Head of caudate nucleus (tissue), 42 donors: ENCODE results near the gene CPTP.
A peak's percentile ranks its signal among the peaks of the same experiment; 100 is the strongest.

ENCODE experiments used
- DNase-seq, 42 donors: peaks; one replicate each; pipeline versions ENCODE4 v3.0.0 to v3.0.0-alpha.2; 2020 to 2021; ENCODE audit warnings: mixed read lengths in 7 of 42
- intact Hi-C: fragments of 100-400 bp; cut with DNase I; formaldehyde crosslinking; loops from one replicate; pipeline ENCODE4 v1.15.0; 2022

CPTP gene

DNA sequence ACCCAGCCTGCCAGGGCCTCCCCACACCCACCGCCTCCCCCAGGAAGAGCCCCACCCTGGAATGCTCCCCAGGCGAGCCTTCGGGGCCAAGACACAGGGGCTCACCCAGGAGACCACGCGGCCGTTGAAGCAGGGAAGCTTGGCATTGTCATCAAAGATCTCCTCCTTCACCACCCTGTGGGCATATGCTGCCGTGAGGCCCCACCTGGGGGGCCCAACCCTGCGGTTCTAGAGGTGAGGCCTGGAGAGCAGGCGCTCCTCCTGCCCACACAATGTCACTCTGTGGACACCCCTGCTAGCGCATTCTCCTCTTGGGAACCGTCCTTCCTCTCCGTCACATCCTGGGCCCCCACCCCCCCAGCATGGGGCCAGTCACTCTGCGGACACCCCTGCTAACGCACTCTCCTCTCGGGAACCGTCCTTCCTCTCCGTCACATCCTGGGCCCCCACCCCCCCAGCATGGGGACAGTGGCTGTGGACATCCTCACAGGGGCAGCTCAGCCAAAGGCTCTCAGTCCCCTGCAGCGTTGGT, 18.0 kb downstream of the CPTP start:
- intact Hi-C loops, result no loop called here
- DNase-seq, result no peak

DNA sequence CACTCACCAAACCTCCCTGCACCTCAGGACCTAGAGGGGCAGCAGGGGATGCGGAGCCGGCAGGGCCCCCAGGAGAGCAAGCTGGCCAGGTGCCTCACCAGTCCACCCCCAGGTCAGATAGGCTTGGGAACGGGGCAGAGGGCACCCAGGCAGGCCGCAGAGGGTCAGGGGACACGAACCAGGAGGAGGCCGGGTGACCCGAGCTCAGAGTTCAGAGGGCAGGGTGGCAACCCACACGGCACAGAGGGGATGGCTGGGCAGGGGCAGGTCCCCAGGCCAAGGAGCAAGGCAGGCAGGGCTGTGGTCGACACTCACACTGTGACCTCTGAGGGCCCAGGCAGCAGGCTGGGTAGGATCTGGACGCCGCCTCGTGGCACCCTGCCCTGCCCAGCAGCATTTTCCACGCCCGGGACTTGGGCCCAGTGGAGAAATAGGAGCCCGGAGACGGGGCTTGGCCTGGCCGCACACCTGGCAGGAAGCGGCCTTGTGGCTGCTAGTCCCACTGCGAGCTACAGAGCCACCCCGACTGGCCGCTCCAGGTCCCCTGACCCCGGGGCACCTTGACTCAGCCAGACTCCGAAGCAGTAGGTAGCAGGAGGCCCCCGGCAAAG, 19.3 kb downstream of the CPTP start:
- DNase-seq, result no peak
- intact Hi-C loops, result no loop called here

DNA sequence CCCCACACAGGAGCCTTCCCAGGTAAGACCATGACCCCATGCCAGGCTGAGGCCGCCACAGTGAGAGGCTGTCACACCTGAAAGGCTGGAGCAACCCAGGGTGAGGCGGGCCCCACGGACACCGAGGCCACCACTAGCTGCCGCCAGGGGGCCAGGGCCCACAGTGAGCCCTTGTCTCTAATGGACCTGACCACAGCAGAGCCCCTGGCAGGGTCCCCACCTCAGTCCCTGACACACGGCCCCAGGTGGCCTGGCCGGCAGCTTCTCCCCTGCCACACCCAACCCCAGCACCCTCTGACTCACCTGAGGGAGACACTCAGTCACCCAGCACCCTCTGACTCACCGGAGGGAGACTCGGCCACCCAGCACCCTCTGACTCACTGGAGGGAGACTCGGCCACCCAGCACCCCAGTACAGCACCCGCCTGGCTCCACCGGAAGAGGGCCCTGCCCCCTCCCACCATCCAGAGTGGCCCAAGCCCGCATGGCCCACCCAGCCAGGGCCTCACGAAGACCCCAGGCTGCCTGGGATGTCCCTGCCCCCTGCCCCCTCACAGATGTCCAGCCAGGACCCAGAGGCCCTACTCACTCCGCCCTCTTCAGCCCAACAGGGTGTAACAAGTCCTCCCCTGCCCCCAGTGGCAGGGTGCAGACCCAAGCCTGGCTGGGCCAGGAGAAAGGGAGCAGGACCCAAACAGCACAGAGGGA, 20.2 kb downstream of the CPTP start:
- intact Hi-C loops, result no loop called here
- peak in 2 of 42 donors; percentile 25 to 60 for DNase-seq

DNA sequence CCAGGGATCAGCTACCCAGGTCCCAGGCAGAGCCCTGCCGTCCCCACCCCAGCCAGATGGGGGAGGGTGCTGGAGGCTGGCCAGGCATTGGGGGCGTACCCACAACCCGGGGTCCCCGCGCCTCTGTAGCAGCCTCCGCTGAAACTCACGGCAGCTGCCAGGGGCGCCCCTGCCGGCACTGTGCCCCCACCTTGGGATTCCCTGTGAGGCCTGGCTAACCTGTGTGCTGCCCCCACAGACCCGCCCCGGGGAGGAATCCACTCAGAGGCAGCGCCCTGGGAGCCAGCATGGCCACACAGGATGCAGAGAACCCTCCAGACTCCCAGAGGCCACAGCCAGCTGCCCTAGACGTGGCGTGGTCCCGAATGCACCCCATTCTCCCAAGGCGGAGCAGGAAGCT, 20.8 kb downstream of the CPTP start:
- DNase-seq, result no peak

DNA sequence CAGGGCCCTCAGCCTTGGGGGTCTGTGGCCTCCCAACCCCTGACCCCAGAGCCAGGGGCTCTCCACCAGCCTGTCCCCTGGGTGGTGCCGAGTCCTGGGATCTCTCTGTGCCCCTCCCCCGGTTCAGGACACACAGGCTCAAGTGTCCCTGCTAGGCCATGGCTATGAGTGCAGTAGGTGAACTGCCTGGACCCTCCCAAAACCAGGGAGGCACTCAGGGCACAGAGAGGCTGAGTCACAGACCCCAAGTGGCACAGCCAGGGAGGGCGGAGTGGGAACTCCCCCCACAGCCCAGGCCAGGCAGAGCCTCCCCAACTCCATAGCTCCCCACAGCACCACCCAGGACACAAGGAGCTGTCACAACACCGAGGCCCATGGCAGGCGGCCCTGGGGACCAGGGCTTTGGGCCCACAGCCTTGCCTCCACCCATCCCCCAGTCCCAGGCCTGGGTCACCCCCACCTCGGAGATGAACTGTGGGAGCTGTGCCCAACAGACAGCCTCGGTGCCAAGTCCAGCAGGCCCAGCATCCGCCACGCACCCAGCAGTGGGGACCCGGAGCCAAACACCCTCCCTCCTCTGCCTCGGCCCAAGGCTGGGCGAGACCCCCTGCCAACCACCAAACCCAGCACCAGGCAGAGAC, 21.4 kb downstream of the CPTP start:
- peak in 14 of 42 donors; percentile 9 to 73 (median 48) for DNase-seq
- intact Hi-C loops, result no loop called here

More for the DNA sequence above, 20.8 kb downstream of the CPTP start:
- intact Hi-C loops, result no loop called here

DNA sequence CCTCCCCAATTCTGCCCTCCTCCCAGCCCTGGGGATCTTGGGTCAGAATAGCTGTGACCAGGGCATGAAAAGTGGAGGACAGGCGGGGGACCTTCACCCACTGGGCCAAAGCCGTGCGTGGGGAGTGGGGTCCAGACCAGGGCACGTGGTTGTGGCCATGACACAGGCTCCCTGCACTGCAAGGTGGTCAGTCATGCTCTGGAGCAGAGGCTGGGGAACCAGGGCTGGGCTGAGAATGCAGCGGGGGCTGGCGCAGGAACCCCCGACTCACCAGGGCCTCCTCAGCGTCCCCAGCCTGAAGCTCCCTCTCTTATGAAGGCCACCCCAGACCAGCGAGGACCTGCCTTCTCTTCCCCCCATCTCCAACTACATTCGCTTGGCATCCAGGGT, 21.9 kb downstream of the CPTP start:
- intact Hi-C loops, result no loop called here

DNA sequence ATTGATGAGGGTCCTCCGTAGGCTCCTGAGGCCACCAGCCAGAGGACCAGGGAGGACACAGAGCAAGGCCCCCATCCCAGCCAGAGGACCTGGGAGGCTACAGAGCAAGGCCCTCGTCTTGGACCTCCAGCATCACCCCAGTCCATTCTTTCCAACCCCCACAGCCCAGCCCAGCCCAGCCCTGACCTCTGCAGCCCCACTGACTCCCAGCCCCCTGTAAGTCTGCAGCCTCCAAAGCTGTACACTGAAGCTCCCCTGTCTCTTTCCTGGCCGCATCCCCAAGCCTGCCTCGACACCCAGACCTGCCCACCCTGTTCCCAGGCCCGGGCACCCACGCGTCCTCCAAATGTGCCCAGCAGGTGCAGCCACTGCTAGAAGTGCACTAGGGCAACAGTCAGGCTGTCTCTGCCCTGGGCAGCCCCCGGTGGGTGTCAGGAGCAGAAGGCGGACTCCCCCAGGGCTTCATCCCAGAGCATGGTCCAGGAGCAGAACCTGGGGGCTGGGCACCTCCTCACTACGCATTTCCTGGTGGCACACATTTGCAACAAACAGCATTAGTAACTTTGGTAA, 22.5 kb downstream of the CPTP start:
- DNase-seq, result peak in 1 of 42 donors; percentile 23
- intact Hi-C loops, result no loop called here

More for the DNA sequence above, 21.9 kb downstream of the CPTP start:
- no peak for DNase-seq

DNA sequence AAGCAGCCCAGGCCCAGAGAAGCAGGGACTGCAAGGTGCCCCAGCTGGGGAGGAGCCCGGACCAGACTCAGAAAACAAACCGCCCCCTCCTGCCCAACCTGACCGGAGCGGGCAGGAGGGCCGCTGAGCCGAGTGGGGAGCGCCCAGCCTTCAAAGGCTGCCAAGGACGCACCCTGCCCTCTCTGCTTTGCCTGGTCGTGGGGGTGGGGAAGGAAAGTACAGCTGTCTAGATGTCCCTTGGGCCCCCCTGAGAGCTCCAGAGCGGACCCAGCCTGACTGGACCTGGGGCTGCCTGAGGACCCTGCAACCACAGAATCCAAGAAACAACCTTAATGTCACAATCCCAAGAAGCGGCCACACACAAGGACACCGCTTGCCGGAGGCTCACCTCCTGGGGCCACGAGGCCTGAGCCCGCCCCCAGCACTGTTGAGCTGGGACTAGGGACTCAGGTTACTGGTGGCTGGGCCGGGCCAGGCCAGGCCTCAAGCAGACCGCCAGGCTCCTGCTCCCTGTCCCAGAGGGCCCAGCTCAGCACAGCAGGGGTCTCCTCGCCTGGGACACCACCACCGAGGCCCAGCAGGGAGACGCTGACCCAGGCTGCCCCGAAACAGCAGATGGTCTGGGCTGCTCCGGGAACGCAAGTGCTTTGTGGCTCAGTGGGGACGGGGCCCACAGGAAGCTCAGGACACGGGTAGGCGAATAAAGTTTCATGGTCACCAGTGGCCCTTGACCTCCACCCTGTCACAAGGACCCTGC, 23.2 kb downstream of the CPTP start:
- peak in 1 of 42 donors; percentile 22 for DNase-seq
- intact Hi-C loops, result no loop called here

DNA sequence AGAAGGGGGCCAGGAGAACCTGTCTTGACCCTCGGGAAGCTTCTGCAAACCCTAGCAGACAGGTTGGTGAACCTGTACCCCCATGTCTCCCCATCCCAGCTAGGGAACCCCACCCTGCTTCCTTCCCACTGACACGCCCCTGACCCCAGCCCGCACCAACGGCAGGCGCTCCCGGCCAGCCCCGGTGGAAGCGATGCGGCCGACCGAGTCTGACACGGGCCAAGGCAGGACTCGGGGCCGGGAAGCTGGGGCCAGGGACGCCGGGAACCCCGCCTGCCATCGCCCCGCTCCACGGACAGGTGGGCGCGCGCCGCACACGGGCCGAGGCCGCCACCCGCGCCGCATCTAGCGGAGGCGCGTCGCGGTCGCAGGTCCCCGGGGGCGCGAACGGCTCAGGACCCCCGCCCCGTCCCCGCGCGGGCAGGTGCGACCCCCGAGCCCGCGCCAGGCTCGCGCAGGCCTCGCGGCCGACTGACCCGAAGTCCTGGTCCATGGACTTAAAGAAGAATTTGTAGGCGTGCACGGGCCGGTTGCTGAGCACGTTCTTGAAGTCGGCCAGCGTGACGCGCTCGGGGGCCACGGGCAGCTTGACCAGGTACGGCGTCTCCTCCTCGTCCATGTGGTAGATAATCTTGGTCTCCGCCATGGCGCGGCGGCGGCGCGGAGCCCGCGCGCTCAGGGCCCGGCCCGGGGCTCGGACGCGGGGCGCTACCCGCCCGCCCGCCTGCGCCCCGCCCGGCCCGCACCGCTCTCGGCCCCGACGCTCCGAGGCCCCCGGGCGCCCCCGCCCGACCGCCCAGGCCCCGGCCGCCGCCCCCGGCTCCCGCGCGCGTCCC, 24.0 kb downstream of the CPTP start:
- DNase-seq, result peak in 5 of 42 donors; percentile 18 to 52 (median 32)
- intact Hi-C loops, result no loop called here

DNA sequence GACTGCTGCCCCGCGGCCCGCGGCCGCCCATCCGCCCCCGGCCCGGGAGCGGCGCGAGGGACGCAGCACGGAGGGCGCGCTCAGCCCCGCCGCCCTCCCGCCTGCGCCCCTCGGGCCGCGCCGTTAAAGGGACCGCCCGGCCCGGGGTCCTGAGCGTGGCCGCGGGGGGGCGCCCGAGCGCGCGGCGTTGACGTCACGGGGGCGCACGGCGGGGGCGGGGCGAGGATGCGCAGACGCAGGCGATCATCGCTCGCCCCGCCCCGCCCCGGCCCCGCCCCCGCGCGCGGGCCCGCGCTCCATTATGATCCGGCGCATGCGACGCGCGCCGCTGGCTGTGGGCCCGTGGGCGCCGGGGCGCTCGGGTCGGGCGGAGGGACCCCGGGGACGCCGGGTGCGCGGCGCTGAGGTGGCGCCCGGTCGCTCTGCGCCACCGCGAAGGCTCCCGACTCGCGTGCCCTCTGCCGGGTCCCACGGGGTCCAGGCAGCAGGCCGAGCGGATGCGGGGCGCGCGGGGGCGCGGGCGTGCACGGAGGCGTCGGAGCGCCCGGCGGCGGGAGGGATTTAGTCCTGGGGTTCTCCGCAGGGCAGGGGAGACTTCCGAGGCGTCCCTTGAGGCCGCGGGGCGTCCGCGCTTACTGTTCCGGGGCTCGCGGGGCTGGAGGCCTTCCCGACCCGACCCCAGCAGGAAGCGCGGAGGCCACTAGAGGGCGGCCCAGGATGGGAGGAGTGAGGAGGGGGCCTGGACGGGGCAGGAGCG, 24.8 kb downstream of the CPTP start, which contains the start of gene DVL1:
Gene DVL1, minus strand, starts transcription at position 163 of the 757 bp plus-strand sequence. CDS start 353 bp downstream, outside the sequence.
- DNase-seq, result peak in 39 of 42 donors; percentile 27 to 82 (median 62)
- intact Hi-C loops, result no loop called here

DNA sequence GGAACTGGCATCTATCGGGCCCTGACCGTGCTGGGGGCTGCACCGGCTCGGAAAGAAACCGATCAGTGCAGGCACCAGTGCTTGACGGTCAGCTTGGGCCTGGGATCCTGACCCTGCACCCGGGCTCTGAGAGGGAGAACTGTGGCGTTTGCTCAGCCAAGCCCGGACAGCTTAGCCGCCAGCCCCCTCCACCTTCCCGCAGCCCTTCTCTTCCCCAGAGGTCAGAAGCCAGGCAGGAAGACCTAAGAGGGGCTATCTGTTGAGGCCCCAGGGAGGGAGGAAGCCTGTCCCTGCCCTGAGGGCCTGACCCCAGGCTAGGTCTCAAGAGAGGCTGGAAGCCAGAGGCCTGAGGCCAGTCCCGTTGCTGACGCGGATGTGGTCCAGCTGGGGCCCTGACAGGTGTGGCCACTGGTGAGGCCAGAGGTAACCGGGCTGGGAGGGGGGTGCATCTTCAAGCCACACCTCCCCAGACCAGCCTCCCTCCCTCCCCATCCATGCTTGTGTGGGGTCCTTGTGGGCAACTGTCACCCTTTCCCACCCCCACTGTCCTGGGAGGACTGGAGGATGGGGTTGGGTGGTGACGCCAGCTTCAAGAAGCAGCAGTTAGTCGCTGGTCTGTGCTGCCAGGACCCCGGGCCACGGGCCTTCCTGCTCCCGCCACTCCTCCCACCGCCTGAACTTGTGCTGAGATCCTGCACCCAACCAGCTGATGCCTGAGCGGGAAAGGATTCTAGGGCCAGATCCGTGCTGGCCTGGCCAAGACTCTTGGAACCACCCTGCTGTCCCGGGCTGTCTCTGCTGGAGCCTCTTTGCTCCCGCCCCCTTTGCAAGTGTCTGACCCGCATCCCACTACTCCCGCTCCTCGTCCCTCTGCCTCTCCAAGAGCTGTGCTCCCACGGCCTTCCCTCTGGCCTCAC, 27.2 kb downstream of the CPTP start:
- peak in 1 of 42 donors; percentile 1 for DNase-seq
- intact Hi-C loops, result no loop called here

DNA sequence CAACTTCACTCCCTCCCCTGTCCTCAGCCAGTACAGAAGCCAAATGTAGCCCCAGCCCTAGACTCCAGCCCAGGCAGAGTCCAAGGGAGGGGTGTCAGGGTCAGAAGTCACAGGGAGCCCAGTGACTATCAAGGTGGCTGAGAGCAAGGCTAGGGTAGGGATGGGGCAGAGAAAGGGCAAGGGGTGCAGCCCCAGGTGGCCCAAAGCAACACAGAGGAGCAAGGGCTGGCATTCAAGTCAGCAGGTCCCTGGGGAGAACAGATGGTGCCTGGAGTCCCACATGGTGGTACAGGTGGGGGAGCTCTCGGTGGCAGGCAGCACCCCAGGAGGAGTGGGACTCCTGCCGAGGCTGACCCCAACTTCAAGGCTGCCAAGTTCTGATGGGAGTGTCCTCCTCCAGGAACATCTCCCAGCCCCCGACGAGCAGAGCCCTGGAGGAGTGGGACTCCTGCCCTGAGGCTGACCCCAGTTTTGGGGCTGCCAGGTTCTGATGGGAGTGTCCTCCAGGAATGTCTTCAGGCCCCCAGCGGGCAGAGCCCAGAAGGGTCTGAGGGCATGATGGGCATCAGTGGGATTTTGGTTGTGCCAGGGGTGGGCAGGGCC, 28.3 kb downstream of the CPTP start:
- peak in 1 of 42 donors; percentile 22 for DNase-seq
- intact Hi-C loops, result no loop called here

DNA sequence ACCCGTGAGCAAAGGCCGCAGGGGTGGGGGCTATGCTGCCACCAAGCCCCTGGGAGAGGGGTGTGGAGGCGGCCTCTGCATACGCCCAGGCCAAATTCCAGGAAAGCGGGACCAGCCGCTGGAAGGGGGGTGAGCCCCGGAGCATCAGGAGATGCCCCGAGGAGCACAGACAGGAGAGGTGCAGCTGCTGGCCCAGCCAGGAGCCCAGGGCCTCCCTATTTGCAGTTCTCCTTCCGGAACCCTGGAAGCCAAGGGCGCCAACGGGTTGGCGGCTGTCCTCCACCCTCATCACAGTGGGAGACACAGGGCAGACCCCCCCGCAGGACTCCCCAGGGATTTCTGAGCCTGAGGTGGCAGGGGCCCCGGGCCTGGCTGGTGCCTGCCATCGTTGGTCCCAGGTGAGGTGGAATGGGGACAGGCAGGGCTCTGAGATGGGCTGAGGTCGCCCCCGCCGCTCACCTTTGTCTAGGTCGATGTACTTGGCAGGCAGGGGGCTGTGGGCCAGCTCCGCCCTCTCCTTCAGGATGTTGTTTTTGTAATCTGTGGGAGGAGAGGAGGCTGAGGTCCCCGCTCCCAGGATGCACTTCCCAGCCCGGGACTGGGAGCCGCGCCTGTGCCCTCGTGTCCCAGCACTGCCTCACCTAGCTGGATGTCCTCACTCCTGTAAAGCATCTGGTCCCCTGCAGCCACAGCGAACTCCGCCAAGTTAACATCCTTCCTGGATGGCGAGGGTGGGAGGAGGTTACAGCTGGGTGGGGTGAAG, 29.0 kb downstream of the CPTP start:
- DNase-seq, result peak in 2 of 42 donors; percentile 3 to 23
- intact Hi-C loops, result no loop called here

DNA sequence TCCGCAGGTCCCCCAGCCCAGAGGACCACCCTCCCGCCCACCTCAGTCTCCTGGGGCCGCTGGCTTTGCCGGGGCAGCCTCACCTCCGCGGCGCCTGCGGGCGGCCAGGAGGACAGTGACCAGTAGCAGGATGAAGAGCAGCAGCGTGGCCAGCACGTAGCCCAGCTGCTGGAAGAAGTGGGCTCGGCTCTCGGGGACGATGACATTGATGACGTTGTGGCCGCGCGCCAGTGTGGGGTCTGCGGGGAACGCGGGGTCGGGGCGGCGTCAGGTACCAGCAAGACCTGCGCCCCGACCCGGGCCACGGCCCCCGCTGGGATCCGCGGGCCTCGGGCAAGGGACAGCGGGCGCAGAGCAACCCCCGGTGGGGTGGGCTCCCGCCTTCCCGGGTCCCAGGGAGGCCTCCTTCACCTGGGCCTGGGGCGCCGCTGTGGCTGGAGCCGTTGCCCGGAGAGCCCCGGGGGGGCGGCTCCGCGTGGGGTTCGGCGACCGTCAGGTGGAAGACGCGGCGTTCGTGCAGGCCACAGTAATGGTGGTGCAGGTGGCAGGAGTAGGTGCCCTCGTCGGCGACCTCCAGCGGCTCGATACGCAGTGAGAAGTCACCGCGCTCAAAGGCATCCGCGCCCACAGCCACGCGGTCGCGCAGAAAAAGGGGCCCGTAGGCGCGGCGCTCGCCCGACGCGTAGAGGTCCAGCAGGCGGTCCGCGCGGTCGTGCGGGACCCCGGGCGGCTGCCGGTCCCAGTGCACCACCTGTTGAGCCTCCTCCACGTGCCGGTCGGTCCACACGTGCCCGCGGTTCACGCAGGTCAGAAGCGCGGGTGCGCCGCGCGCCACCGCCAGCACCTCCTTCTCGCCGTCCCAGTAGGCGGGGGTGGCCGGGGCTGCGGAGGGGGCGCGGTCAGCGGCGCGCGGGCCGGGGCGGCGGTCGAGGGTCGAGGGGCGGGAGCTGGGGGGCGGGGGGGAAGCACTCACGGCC, 30.0 kb downstream of the CPTP start:
- DNase-seq, result peak in 2 of 42 donors; percentile 6 to 23
- intact Hi-C loops, result no loop called here
